BE2C (cell line): ENCODE measurements around the gene PPP1R2C.

Source experiments
- DNase-seq: peaks from one replicate; pipeline ENCODE4 v3.0.0-alpha.2; 2020
- H3K27me3 ChIP-seq: fragments of 250-450 bp; sonication (Bioruptor Pico); 2 replicates; pipeline ENCODE4 v1.5.1; 2020; ENCODE audit warnings: mild to moderate bottlenecking
- H3K36me3 ChIP-seq: fragments of 250-450 bp; sonication (Bioruptor Pico); 2 replicates; pipeline ENCODE4 v1.5.1; 2020; ENCODE audit warnings: mild to moderate bottlenecking
- H3K4me1 ChIP-seq: fragments of 250-450 bp; sonication (Bioruptor Pico); 2 replicates; pipeline ENCODE4 v1.5.1; 2020
- H3K4me3 ChIP-seq: 2 replicates; pipeline ENCODE4 v1.5.1; 2011; ENCODE audit warnings: low read depth, low read length
- H3K9me3 ChIP-seq: fragments of 250-450 bp; sonication (Bioruptor Pico); 2 replicates; pipeline ENCODE4 v1.5.1; 2020
- TF ChIP-seq, protein P1 (sequence below): IDR thresholded peaks from 2 replicates; pipeline ENCODE4 v1.5.1; 2012; ENCODE audit warnings: mild to moderate bottlenecking, low read depth, low read length

The PPP1R2C gene

GRCh38 chrX:42776195-42776594, 1.8 kb downstream of the PPP1R2C start:
- TF ChIP-seq, protein P1, sequence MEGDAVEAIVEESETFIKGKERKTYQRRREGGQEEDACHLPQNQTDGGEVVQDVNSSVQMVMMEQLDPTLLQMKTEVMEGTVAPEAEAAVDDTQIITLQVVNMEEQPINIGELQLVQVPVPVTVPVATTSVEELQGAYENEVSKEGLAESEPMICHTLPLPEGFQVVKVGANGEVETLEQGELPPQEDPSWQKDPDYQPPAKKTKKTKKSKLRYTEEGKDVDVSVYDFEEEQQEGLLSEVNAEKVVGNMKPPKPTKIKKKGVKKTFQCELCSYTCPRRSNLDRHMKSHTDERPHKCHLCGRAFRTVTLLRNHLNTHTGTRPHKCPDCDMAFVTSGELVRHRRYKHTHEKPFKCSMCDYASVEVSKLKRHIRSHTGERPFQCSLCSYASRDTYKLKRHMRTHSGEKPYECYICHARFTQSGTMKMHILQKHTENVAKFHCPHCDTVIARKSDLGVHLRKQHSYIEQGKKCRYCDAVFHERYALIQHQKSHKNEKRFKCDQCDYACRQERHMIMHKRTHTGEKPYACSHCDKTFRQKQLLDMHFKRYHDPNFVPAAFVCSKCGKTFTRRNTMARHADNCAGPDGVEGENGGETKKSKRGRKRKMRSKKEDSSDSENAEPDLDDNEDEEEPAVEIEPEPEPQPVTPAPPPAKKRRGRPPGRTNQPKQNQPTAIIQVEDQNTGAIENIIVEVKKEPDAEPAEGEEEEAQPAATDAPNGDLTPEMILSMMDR = no peak
- H3K36me3 ChIP-seq = no peaks in the 10 kb centered on the region
- no peak overlapping the region for H3K4me3 ChIP-seq
- DNase-seq = no peak
- H3K27me3 ChIP-seq = no peaks in the 10 kb centered on the region
- H3K4me1 ChIP-seq = no peaks in the 10 kb centered on the region
- H3K9me3 ChIP-seq = no peaks in the 10 kb centered on the region

DNA sequence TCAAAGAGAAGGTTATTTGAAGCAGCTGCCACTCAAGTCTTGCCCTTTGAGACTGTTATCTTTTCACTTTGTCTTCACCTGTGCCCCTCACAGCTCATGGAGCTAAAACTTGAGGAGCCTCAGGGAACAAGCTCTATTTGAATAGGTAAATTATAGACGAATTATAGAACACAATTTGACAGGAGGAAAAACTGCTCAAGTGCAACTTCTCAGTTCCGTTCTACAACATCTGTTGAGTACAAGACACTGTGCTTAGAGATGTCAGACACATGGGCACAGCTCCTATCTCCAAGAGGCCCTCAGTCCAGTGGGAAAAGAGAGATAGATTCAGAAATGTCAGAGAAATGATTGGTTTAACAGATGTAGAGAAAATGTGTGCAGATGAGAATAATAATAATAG, 5.1 kb downstream of the PPP1R2C start:
- Histone ChIP-seq H3K27me3 (no peaks in the 10 kb centered on the region), H3K4me1 (no peaks in the 10 kb centered on the region), H3K9me3 (no peaks in the 10 kb centered on the region), H3K36me3 (no peaks in the 10 kb centered on the region), H3K4me3 (no peak overlapping the region)
- TF ChIP-seq, protein P1 = no peak
- no peak for DNase-seq

DNA sequence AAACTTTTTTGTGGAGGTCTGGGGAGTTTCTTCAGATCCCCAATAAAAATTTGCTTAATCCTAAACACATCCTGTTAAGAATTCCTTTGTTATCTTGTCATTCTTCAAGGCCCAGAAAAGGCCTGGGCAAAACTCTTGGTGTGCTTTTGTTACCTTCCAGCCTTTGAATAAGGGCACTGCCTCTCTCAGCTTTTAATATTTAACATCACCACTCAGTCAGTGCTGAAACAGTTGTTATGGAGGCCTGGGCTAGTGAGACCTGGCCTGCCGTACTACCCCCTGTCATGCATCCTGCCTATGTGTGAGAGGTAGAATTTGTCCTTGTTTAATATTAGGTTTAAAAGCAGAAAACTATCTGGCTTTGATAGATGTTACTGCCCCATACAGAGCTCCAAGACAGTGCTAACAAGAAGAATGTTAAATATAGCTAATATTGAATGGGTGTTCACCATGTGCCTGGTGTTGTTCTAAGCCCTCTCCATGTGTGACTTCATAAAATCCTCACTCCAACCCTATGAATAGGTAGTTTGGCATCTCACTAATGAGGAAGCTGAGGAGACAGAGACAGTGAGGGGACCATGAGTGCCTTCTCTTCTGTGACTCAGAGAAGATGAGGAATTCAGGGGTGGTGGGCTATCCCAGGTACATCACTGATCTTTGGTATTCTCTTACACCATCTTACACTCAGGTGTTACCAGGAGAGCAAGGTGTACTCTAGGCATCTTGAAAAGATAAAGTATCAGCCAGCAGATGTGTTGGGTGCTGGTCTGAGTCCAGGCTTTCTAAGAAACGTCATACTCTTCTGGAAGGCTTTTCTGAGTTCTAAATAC, 6.2 kb downstream of the PPP1R2C start:
- Histone ChIP-seq H3K4me1 (no peaks in the 10 kb centered on the region), H3K4me3 (no peak overlapping the region), H3K27me3 (no peaks in the 10 kb centered on the region), H3K36me3 (no peaks in the 10 kb centered on the region), H3K9me3 (no peaks in the 10 kb centered on the region)
- TF ChIP-seq, protein P1 = no peak
- no peak for DNase-seq

DNA sequence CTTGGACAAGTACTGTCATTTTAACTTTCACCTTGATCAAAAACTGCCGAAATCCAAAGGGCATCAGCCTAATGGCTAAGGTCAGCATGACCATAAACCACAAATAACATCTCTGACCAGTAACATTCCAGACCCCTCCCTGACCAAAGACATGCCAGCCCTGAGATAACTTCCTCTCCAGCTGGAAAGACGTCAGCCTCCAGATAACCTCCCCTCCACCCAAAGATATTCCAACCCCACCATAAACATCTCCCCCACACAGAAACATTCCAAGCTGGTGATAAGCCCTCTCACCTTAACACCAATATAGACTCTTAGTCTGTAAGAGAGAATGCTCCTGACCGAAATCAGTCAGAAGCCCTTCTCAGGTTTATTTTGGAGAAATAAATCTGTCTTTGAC, 7.4 kb downstream of the PPP1R2C start:
- no peaks in the 10 kb centered on the region for H3K27me3 ChIP-seq
- H3K4me3 ChIP-seq = no peak overlapping the region
- DNase-seq = no peak
- TF ChIP-seq, protein P1 = no peak
- H3K4me1 ChIP-seq = no peaks in the 10 kb centered on the region
- no peaks in the 10 kb centered on the region for H3K36me3 ChIP-seq
- no peaks in the 10 kb centered on the region for H3K9me3 ChIP-seq

- H3K4me3 ChIP-seq = no peak overlapping the region
- no peaks in the 10 kb centered on the region for H3K27me3 ChIP-seq
Measured at GRCh38 chrX:42759881-42760280, 18.1 kb downstream of the PPP1R2C start.

DNA sequence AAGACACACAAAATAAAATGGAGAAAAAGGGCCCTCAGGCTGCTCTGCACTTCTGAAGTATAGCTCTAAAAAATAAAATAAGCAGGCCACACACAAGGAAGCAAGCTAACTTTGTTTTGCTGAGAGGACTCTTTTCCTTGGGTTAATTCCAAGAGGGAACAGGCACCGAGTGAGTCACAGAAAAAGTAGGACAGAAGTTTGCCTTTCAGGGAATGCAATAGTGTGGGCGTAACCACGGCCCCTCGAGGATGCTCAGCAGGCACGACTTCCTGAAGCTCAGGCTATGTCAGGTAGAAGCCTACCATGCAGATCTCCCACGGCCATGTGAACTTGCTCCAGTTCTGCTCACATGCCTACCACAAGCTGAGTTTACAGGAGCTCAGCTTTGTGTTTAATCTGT, 22.1 kb downstream of the PPP1R2C start:
- TF ChIP-seq, protein P1 = no peak
- no peak for DNase-seq
- Histone ChIP-seq H3K4me3 (no peak overlapping the region), H3K36me3 (no peaks in the 10 kb centered on the region), H3K27me3 (no peaks in the 10 kb centered on the region), H3K9me3 (no peaks in the 10 kb centered on the region), H3K4me1 (no peaks in the 10 kb centered on the region)

More at GRCh38 chrX:42759881-42760280, 18.1 kb downstream of the PPP1R2C start:
- H3K9me3 ChIP-seq = no peaks in the 10 kb centered on the region
- H3K36me3 ChIP-seq = no peaks in the 10 kb centered on the region
- no peaks in the 10 kb centered on the region for H3K4me1 ChIP-seq
- TF ChIP-seq, protein P1 = no peak
- no peak for DNase-seq
